ENCODE measurements around the gene TNFSF12.

TNFSF12 gene

DNA sequence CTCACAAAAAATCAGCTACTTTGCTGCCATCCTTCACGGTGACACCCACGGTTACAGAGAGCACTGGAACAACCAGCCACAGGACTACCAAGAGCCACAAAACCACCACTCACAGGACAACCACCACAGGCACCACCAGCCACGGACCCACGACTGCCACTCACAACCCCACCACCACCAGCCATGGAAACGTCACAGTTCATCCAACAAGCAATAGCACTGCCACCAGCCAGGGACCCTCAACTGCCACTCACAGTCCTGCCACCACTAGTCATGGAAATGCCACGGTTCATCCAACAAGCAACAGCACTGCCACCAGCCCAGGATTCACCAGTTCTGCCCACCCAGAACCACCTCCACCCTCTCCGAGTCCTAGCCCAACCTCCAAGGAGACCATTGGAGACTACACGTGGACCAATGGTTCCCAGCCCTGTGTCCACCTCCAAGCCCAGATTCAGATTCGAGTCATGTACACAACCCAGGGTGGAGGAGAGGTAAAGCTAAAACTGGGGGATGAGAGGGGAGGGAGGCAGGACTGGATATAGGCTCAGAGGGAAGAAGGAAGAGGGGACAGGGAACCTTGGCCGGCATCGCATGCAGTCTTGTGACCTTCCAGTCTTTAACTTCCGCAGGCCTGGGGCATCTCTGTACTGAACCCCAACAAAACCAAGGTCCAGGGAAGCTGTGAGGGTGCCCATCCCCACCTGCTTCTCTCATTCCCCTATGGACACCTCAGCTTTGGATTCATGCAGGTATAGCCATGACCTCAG, 31.2 kb downstream of the TNFSF12 start:
- Histone ChIP-seq H3K36me3 (ENCODE audit: control insufficient read depth in 2 of 2, insufficient read depth in 2 of 2, low read length in 2 of 2) (peaks cover 31 to 42% of the 10 kb centered on the region in 2 donors), H3K9ac (ENCODE audit: low read length in 2 of 2) (peak overlapping the region; percentile 47 to 51), H3K4me3 (ENCODE audit: low read length in 2 of 2) (peak overlapping the region in 1 of 2 donors; percentile 47)

DNA sequence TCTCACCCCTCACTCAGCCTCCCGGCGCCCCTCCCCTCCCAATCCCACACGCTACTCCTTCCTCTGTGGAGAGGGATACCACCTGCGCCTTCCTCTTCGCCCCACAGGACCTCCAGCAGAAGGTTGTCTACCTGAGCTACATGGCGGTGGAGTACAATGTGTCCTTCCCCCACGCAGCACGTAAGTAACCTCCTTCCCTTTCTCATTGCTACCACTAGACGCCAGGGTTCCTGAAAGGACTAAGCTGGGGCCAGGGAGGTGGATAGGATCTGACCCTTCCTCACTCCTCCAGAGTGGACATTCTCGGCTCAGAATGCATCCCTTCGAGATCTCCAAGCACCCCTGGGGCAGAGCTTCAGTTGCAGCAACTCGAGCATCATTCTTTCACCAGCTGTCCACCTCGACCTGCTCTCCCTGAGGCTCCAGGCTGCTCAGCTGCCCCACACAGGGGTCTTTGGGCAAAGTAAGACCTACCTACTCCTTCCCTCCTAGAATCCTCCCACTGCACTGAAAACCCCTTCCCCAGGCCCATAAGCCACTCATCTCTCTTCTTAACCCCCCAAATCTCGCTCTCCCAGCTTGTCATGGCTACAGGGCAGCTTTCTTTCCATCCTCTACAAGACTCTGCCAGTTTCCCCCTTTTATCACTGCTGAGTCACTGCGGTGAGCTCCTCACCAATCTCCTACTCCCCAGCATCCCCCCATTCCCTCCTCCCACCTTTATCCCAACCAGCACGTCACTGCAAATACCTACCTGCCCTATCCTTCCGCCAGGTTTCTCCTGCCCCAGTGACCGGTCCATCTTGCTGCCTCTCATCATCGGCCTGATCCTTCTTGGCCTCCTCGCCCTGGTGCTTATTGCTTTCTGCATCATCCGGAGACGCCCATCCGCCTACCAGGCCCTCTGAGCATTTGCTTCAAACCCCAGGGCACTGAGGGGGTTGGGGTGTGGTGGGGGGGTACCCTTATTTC, 32.0 kb downstream of the TNFSF12 start:
- Histone ChIP-seq H3K4me1 (ENCODE audit: control insufficient read depth, insufficient read depth, low read length) (peaks cover 43% of the 10 kb centered on the region), H3K4me3 (ENCODE audit: low read length in 2 of 2) (peak overlapping the region in 1 of 2 donors; percentile 47), H3K9ac (ENCODE audit: low read length in 2 of 2) (no peak overlapping the region), H3K36me3 (ENCODE audit: control insufficient read depth in 2 of 2, insufficient read depth in 2 of 2, low read length in 2 of 2) (peaks cover 23 to 35% of the 10 kb centered on the region in 2 donors), H3K27me3 (ENCODE audit: control insufficient read depth in 1 of 2, insufficient read depth in 2 of 2, low read length in 2 of 2) (no peaks in the 10 kb centered on the region), H3K27ac (ENCODE audit: low read length) (peak overlapping the region; percentile 67), H3K9me3 (ENCODE audit: control insufficient read depth in 2 of 2, low read length in 2 of 2) (no peaks in the 10 kb centered on the region)

More for the DNA sequence above, 31.2 kb downstream of the TNFSF12 start:
- H3K4me1 ChIP-seq (ENCODE audit: control insufficient read depth, insufficient read depth, low read length) = peaks cover 47% of the 10 kb centered on the region
- no peaks in the 10 kb centered on the region for H3K9me3 ChIP-seq (ENCODE audit: control insufficient read depth in 2 of 2, low read length in 2 of 2)
- no peaks in the 10 kb centered on the region for H3K27me3 ChIP-seq (ENCODE audit: control insufficient read depth in 1 of 2, insufficient read depth in 2 of 2, low read length in 2 of 2)
- H3K27ac ChIP-seq (ENCODE audit: low read length) = peak overlapping the region; percentile 67

DNA sequence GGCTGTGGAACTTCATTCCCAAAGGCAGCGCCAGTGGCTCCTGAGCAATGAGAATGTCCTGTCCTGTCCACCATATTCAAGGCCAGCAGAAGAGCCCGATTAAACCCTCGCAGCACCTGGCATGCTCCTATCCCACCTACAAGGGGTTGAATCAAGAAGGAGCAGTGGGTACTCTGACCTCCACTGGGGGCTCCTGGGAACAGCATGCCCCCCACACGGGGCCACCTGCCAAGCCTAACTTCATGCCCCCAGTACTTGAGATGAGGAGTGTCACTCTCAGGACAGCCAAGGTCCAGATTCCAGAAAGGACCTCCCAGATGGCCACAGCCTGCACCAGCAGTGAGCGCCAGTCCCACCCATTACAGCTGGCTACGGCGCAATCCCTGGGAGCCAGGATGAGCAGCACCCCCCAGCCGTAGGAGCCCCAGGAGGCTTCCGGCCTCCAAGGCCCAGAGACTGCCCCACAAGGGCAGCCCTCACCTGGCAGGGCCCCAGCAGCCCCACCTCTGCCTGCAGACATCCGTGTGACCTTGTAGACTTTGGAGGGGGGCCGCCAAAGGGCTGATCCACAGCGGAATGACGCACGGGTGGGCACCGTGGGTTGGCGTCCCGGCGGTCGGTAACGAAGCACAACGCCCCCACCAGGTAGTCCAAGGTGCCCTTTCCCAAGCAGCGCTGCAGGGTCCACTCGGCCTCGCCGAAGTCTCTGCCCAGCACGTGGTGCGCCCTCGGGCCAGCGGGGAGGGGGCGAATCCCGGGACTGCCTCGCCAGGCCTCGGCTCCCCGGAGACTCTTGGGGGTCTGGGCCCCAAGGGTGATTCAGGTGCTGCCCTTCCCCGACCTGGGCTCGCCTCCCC, 33.8 kb downstream of the TNFSF12 start:
- peak overlapping the region; percentile 97 for H3K27ac ChIP-seq (ENCODE audit: low read length)
- H3K4me3 ChIP-seq (ENCODE audit: low read length in 2 of 2) = peak overlapping the region; percentile 88 to 95
- H3K36me3 ChIP-seq (ENCODE audit: control insufficient read depth in 2 of 2, insufficient read depth in 2 of 2, low read length in 2 of 2) = peaks cover 6 to 26% of the 10 kb centered on the region in 2 donors
- H3K9ac ChIP-seq (ENCODE audit: low read length in 2 of 2) = peak overlapping the region; percentile 89 to 98
- H3K9me3 ChIP-seq (ENCODE audit: control insufficient read depth in 2 of 2, low read length in 2 of 2) = no peaks in the 10 kb centered on the region
- peaks cover 54% of the 10 kb centered on the region for H3K4me1 ChIP-seq (ENCODE audit: control insufficient read depth, insufficient read depth, low read length)
- no peaks in the 10 kb centered on the region for H3K27me3 ChIP-seq (ENCODE audit: control insufficient read depth in 1 of 2, insufficient read depth in 2 of 2, low read length in 2 of 2)

DNA sequence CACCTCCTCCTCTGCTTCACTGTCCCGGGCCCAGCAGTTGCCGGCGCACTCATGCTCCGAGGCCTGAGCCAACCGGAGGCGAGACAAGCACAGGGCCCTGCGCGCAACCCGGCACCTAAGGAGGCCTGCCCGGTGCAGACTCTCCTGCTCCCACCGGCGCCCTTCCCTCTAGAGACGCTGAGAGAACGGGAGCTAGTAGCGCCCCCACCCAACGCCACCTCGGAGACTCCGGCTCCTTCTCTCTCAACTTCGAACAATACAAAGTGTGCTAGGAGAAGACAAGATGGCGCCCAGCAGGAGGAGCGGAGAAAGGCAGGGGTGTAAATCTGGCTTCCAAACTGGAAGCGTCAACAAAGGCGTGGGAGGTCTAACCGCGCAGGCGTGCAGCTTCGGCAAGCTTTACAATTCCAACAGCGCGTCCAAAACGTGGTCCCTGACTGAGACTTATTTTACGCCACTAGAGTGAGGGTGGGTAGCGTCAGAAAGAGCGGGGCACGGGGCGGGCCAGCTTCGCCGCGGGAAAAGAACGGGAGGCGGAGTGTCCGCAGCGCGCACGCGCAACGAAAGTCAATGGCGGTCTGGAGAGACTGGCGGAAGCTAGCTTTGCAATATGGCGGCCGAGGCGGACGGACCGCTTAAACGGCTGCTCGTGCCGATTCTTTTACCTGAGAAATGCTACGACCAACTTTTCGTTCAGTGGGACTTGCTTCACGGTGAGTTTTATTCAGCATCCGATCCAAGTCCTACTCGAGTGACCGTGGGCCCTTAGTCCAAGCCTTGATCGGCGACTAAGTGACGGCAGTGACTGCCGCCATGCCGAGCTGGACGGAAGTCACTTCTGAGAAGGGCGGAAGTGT, 34.6 kb downstream of the TNFSF12 start, which contains the start of gene MPDU1:
Gene MPDU1 (plus strand): TSS at position 600 of the 857 bp plus-strand sequence. CDS start 11 bp downstream, at position 611.
- H3K9ac ChIP-seq (ENCODE audit: low read length in 2 of 2) = peak within 1 kb of the TSS; percentile 89 to 98
- peaks cover 0 to 19% of the 10 kb centered on the region in 2 donors for H3K36me3 ChIP-seq (ENCODE audit: control insufficient read depth in 2 of 2, insufficient read depth in 2 of 2, low read length in 2 of 2)
- no peaks in the 10 kb centered on the region for H3K9me3 ChIP-seq (ENCODE audit: control insufficient read depth in 2 of 2, low read length in 2 of 2)
- no peaks in the 10 kb centered on the region for H3K27me3 ChIP-seq (ENCODE audit: control insufficient read depth in 1 of 2, insufficient read depth in 2 of 2, low read length in 2 of 2)
- peaks cover 62% of the 10 kb centered on the region for H3K4me1 ChIP-seq (ENCODE audit: control insufficient read depth, insufficient read depth, low read length)
- H3K27ac ChIP-seq (ENCODE audit: low read length) = peak within 1 kb of the TSS; percentile 97
- peak within 1 kb of the TSS; percentile 88 to 95 for H3K4me3 ChIP-seq (ENCODE audit: low read length in 2 of 2)

DNA sequence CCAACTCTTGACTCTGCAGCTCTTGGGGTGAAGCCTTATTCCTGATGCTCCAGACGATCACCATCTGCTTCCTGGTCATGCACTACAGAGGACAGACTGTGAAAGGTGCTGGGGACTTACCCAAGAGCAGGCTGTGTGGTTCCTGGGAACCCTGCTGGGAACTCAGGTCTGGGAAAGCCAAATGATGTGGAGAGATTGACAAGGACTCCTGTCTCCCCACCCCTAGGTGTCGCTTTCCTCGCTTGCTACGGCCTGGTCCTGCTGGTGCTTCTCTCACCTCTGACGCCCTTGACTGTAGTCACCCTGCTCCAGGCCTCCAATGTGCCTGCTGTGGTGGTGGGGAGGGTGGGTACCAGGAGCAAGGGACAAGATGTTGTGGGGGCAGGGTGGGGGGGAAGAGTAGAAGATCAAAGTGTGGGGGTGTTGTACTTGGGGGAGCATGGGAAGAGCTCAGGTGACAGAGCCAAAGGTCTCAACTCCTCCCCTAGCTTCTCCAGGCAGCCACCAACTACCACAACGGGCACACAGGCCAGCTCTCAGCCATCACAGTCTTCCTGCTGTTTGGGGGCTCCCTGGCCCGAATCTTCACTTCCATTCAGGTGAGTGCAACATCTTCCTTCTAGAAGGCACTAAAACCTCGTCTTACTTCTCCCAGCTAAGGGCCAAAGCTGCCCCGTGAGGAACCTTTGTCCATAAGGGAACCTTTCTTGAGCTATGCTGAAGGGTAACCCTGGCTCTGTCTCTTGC, 38.0 kb downstream of the TNFSF12 start:
- H3K36me3 ChIP-seq (ENCODE audit: control insufficient read depth in 2 of 2, insufficient read depth in 2 of 2, low read length in 2 of 2) = peaks cover 8 to 16% of the 10 kb centered on the region in 2 donors
- H3K4me1 ChIP-seq (ENCODE audit: control insufficient read depth, insufficient read depth, low read length) = peaks cover 62% of the 10 kb centered on the region
- peak overlapping the region; percentile 71 for H3K27ac ChIP-seq (ENCODE audit: low read length)
- no peaks in the 10 kb centered on the region for H3K9me3 ChIP-seq (ENCODE audit: control insufficient read depth in 2 of 2, low read length in 2 of 2)
- no peaks in the 10 kb centered on the region for H3K27me3 ChIP-seq (ENCODE audit: control insufficient read depth in 1 of 2, insufficient read depth in 2 of 2, low read length in 2 of 2)
- H3K4me3 ChIP-seq (ENCODE audit: low read length in 2 of 2) = peak overlapping the region in 1 of 2 donors; percentile 8
- no peak overlapping the region for H3K9ac ChIP-seq (ENCODE audit: low read length in 2 of 2)

DNA sequence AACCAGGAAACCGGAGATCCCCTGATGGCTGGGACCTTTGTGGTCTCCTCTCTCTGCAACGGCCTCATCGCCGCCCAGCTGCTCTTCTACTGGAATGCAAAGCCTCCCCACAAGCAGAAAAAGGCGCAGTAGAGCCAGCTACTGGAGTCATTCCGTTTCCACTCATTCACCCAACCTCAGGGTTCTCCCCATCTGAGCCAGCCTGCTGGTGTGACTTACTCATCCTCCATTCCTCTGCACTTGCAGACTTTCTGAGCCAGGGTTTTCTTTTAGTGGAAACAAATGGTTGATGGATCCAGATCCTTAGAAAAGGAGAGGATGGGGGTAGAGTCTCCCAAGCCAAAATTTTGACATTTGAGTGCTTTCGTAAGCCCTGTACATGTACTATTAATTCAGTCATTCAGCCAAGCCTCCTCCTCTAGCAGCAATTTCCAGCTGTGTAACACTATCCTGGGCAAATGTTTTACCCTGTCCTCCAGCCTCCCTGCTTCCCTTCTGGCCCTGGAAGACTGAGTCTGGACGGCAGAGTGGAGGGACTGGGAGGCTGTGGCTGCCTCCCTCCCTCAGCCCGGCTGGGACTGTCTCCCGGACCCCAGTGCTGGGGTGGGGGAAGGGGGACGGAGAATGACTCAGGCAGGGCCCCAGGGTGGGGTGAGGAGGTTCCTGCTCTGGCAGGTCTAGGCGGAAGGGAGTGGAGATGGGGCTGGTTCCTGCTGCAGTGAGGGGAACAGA, 38.7 kb downstream of the TNFSF12 start:
- Histone ChIP-seq H3K27me3 (ENCODE audit: control insufficient read depth in 1 of 2, insufficient read depth in 2 of 2, low read length in 2 of 2) (no peaks in the 10 kb centered on the region), H3K4me1 (ENCODE audit: control insufficient read depth, insufficient read depth, low read length) (peaks cover 56% of the 10 kb centered on the region), H3K27ac (ENCODE audit: low read length) (peak overlapping the region; percentile 71), H3K4me3 (ENCODE audit: low read length in 2 of 2) (peak overlapping the region in 1 of 2 donors; percentile 83), H3K36me3 (ENCODE audit: control insufficient read depth in 2 of 2, insufficient read depth in 2 of 2, low read length in 2 of 2) (peaks cover 15 to 23% of the 10 kb centered on the region in 2 donors), H3K9ac (ENCODE audit: low read length in 2 of 2) (peak overlapping the region; percentile 51 to 91), H3K9me3 (ENCODE audit: control insufficient read depth in 2 of 2, low read length in 2 of 2) (no peaks in the 10 kb centered on the region)

DNA sequence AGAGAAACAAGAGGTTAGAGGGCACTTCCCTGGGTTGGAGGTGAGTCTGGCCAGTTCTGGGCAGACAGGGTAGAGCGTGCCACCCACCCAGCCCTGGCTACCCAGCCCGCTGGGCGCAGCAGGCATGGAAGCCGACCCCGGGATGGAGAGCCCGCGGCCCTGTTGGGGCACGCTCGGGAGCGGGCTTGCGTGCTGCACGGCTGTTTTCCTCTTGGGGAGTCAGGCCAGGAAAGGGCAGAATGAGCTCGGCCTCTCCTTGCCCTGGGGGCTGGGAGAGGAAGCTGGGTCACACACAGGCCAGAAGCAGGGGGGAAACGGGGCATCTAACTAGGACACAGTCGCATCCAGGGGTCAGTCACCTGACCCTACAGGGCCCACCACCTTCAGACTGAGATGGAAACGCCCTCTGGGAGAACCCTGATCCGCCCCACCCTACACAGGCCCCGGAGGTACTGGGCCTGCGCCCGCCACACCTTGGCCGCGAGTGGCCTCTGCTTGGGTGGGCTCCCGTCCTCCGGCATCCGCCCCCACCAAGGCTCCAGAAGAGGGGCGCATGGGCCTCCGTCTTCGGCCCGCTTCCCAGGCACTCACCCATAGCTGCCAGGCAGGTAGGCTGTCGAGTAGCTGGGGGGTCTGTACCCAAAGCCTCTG, 39.8 kb downstream of the TNFSF12 start:
- H3K9ac ChIP-seq (ENCODE audit: low read length in 2 of 2) = peak overlapping the region; percentile 85 to 91
- H3K4me1 ChIP-seq (ENCODE audit: control insufficient read depth, insufficient read depth, low read length) = peaks cover 47% of the 10 kb centered on the region
- no peaks in the 10 kb centered on the region for H3K27me3 ChIP-seq (ENCODE audit: control insufficient read depth in 1 of 2, insufficient read depth in 2 of 2, low read length in 2 of 2)
- H3K36me3 ChIP-seq (ENCODE audit: control insufficient read depth in 2 of 2, insufficient read depth in 2 of 2, low read length in 2 of 2) = peaks cover 26 to 34% of the 10 kb centered on the region in 2 donors
- H3K27ac ChIP-seq (ENCODE audit: low read length) = peak overlapping the region; percentile 71
- peak overlapping the region; percentile 83 to 87 for H3K4me3 ChIP-seq (ENCODE audit: low read length in 2 of 2)
- no peaks in the 10 kb centered on the region for H3K9me3 ChIP-seq (ENCODE audit: control insufficient read depth in 2 of 2, low read length in 2 of 2)

DNA sequence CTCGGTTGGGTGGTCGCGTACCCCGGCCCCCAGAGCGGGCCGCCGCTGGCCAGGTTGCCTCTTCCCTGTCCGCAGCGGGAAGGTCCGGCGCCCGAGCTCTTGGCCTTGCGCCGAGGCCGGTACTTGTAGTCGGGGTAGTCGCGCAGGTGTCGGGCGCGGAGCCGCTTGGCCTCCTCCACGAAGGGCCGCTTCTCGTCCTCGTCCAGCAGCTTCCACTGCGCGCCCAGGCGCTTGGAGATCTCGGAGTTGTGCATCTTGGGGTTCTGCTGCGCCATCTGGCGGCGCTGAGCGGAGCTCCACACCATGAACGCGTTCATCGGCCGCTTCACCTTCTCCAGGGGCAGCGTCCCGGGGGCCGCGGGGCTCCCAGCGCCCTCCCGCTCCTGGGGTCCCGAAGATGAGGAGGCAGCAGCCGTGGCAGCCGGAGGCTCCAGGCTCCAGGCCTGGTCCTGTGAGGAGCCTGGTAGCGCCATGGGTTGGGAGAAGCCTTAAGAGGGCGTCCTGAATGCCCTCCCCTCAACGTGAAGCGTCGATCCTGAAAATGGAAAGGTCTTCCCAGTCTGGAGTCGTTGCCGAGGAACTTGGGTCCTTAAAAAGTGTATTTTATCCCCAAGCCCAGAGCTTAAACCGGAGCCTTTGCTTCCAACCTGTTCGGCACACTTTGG, 40.5 kb downstream of the TNFSF12 start:
- H3K4me1 ChIP-seq (ENCODE audit: control insufficient read depth, insufficient read depth, low read length) = peaks cover 44% of the 10 kb centered on the region
- no peaks in the 10 kb centered on the region for H3K9me3 ChIP-seq (ENCODE audit: control insufficient read depth in 2 of 2, low read length in 2 of 2)
- H3K9ac ChIP-seq (ENCODE audit: low read length in 2 of 2) = peak overlapping the region; percentile 85 to 91
- no peaks in the 10 kb centered on the region for H3K27me3 ChIP-seq (ENCODE audit: control insufficient read depth in 1 of 2, insufficient read depth in 2 of 2, low read length in 2 of 2)
- peak overlapping the region; percentile 71 for H3K27ac ChIP-seq (ENCODE audit: low read length)
- peak overlapping the region; percentile 83 to 87 for H3K4me3 ChIP-seq (ENCODE audit: low read length in 2 of 2)
- H3K36me3 ChIP-seq (ENCODE audit: control insufficient read depth in 2 of 2, insufficient read depth in 2 of 2, low read length in 2 of 2) = peaks cover 33 to 39% of the 10 kb centered on the region in 2 donors

Data from stomach smooth muscle (tissue), 2 donors.